Panc1 (cell line): ENCODE measurements around the gene CEP128. TPM values are rescaled to one million over a fixed set of nuclear protein-coding genes. Genes with fewer than 3 reads are reported as not detected.

Experiments
- ATAC-seq: fragments of 200-7000 bp; cut with Tn5 transposase; 2 replicates; pipeline ENCODE4 v1.9.1; 2020; ENCODE audit warnings: mild to moderate bottlenecking, moderate library complexity
- BruUV-seq: library from RNA; stranded (reverse); fragments of 400-500 nt; replicated peaks from 2 replicates; lab custom pipeline; 2021; lab: Mats Ljungman, UMichigan
- CTCF ChIA-PET: fragments of 300-600 bp; sonication (Branson Sonifier 250); formaldehyde crosslinking; loops from one replicate; lab custom pipeline; 2022; ENCODE audit warnings: antibody characterized with exemption; lab: Charles Lee
- POLR2A ChIA-PET: fragments of 300-600 bp; sonication (Branson Sonifier 250); formaldehyde crosslinking; loops from one replicate; lab custom pipeline; 2022; ENCODE audit warnings: antibody characterized with exemption; lab: Charles Lee
- DNase-seq: peaks from one replicate; pipeline ENCODE4 v3.0.0-alpha.2; 2010; ENCODE audit warnings: low read depth, low spot score
- H3K27ac ChIP-seq: 2 replicates; pipeline ENCODE4 v1.5.1; 2011; ENCODE audit warnings: mild to moderate bottlenecking, low read length, inconsistent platforms
- H3K27me3 ChIP-seq: fragments of 200-500 bp; sonication (Bioruptor generic); 2 replicates; pipeline ENCODE4 v1.6.0; 2014; ENCODE audit warnings: low read length, inconsistent platforms; ENCODE audit not compliant: control insufficient read depth, insufficient read depth
- H3K36me3 ChIP-seq: fragments of 200-500 bp; sonication (Bioruptor generic); 2 replicates; pipeline ENCODE4 v1.5.1; 2014; ENCODE audit warnings: inconsistent platforms, mild to moderate bottlenecking, low read length, moderate library complexity; ENCODE audit not compliant: control insufficient read depth, insufficient read depth
- H3K4me1 ChIP-seq: 2 replicates; pipeline ENCODE4 v1.5.1; 2011; ENCODE audit warnings: inconsistent platforms, mild to moderate bottlenecking, low read length, moderate library complexity; ENCODE audit not compliant: control insufficient read depth, insufficient read depth
- H3K4me3 ChIP-seq, 2 experiments: 2 replicates each; pipeline ENCODE4 v1.5.1; 2011 to 2012; ENCODE audit warnings: low read depth in 2 of 2, low read length in 2 of 2, mild to moderate bottlenecking in 2 of 2, inconsistent platforms in 1 of 2, moderate library complexity in 1 of 2
- H3K9me3 ChIP-seq: fragments of 200-500 bp; sonication (Bioruptor generic); 2 replicates; pipeline ENCODE4 v1.5.1; 2014; ENCODE audit warnings: low read depth, mild to moderate bottlenecking, inconsistent platforms, low read length, moderate library complexity; ENCODE audit not compliant: control insufficient read depth, insufficient read depth
- CTCF ChIP-seq: fragments of 450-650 bp; IDR thresholded peaks from 2 replicates; pipeline ENCODE4 v1.5.1; 2017; ENCODE audit warnings: mild to moderate bottlenecking
- POLR2AphosphoS5 ChIP-seq: IDR thresholded peaks from 2 replicates; pipeline ENCODE4 v1.6.1; 2012; ENCODE audit warnings: mild to moderate bottlenecking, low read depth, low read length, moderate library complexity
- REST ChIP-seq, 2 experiments: IDR thresholded peaks; 2 replicates each; pipeline ENCODE4 v1.6.1; 2011 to 2012; ENCODE audit warnings: low read depth in 2 of 2, control low read depth in 1 of 2, low read length in 1 of 2, mild to moderate bottlenecking in 1 of 2, moderate library complexity in 1 of 2; ENCODE audit not compliant: insufficient read depth in 1 of 2
- SIN3A ChIP-seq: IDR thresholded peaks from 2 replicates; pipeline ENCODE4 v1.6.1; 2012; ENCODE audit warnings: low read depth, mild to moderate bottlenecking, low read length, moderate library complexity, borderline replicate concordance; ENCODE audit not compliant: insufficient read depth
- TCF7L2 ChIP-seq: IDR thresholded peaks from 2 replicates; pipeline ENCODE4 v1.6.1; 2011; ENCODE audit warnings: mild to moderate bottlenecking, low read depth, low read length, inconsistent platforms
- in situ Hi-C: cut with HindIII; loops from 2 replicates; pipeline ENCODE4 v1.10.0; 2016; ENCODE audit warnings: low sequenced_read_pairs, low pct_unique_long_range_greater_than_20kb
- intact Hi-C: fragments of 100-400 bp; cut with micrococcal nuclease; formaldehyde crosslinking; loops from one replicate; pipeline ENCODE4 v1.10.0; 2022; ENCODE audit not compliant: unreplicated experiment
- total RNA-seq: library from RNA; stranded (reverse); gene quantifications from one replicate; pipeline ENCODE4 v1.2.1, GENCODE V29; 2021; ENCODE audit not compliant: unreplicated experiment

Gene CEP128
- total RNA-seq, 1 experiment from 2014 or later = 9.3 TPM

GRCh38 chr14:80906336-80906735, 35.2 kb downstream of the CEP128 start:
- intact Hi-C loops = no loop called here
- in situ Hi-C loops = no loop called here
- ATAC-seq = no peak

DNA sequence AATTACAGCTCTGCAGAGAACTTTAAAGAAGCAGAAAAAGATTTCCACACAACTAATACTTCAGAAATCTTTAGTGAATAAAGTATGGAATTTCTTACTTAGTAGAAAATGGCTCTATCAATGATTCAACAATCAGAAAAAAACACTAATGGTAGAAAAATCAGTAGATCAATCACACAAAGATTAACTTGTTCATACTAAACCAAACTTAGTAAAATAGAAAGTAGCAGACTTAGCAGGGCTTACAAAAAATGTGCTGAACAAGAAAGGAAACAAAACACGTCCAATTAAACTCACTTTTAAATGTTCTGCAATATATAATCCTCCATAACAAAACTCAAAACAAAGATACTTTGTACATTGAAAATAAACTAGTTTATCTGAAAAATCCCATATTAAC, 38.9 kb downstream of the CEP128 start:
- ChIA-PET CTCF (no interaction called here), POLR2A (no interaction called here)
- intact Hi-C loops (no loop called here), in situ Hi-C loops (no loop called here)
- Histone ChIP-seq H3K36me3 (no peaks in the 10 kb centered on the region), H3K27ac (no peak overlapping the region), H3K4me3 (no peak overlapping the region), H3K9me3 (no peaks in the 10 kb centered on the region), H3K27me3 (no peaks in the 10 kb centered on the region), H3K4me1 (no peaks in the 10 kb centered on the region)
- no peak for ATAC-seq
- DNase-seq = no peak
- no TSS peak for BruUV-seq
- TF ChIP-seq POLR2AphosphoS5 (no peak), TCF7L2 (no peak), SIN3A (no peak), CTCF (no peak), REST (IDR thresholded peaks at IDR 0.05; ENCODE audit: insufficient read depth in 1 of 2, low read depth in 2 of 2, low read length in 1 of 2) (no peak)

More at GRCh38 chr14:80906336-80906735, 35.2 kb downstream of the CEP128 start:
- Histone ChIP-seq H3K4me1 (no peaks in the 10 kb centered on the region), H3K9me3 (no peaks in the 10 kb centered on the region), H3K36me3 (no peaks in the 10 kb centered on the region), H3K4me3 (no peak overlapping the region), H3K27me3 (no peaks in the 10 kb centered on the region), H3K27ac (no peak overlapping the region)
- CTCF ChIA-PET = no interaction called here
- POLR2A ChIA-PET = no interaction called here
- BruUV-seq = no TSS peak
- TF ChIP-seq POLR2AphosphoS5 = no peak
- TF ChIP-seq TCF7L2 = no peak
- TF ChIP-seq SIN3A = no peak
- no peak for TF ChIP-seq REST (IDR thresholded peaks at IDR 0.05; ENCODE audit: insufficient read depth in 1 of 2, low read depth in 2 of 2, low read length in 1 of 2)
- no peak for TF ChIP-seq CTCF
- DNase-seq = no peak
